GM12878 (cell line): ENCODE measurements around the gene C1QTNF5.

Experiments
- BRCA1 ChIP-seq: IDR thresholded peaks from 2 replicates; pipeline ENCODE4 v1.6.1; 2011; ENCODE audit warnings: low read depth, low read length, improper control_type of control experiment
- CEBPB ChIP-seq, 2 experiments: fragments of 150-350 bp in 1 of 2; IDR thresholded peaks; 2 replicates each; pipeline ENCODE4 v1.6.1; 2012 to 2014; ENCODE audit warnings: low read depth in 2 of 2, low read length in 2 of 2, borderline replicate concordance in 1 of 2, inconsistent platforms in 1 of 2
- CTCF ChIP-seq, 3 experiments: IDR thresholded peaks in 2 of 3; conservative IDR thresholded peaks in 1 of 3; 2 replicates each; pipeline ENCODE4 v1.5.1; 2011; ENCODE audit warnings: low read depth in 3 of 3, low read length in 3 of 3, mild to moderate bottlenecking in 3 of 3, control low read depth in 2 of 3, moderate library complexity in 2 of 3, inconsistent platforms in 1 of 3, mixed read lengths in 1 of 3; ENCODE audit not compliant: control insufficient read depth in 2 of 3, insufficient read depth in 1 of 3; ENCODE audit errors: extremely low read depth in 1 of 3
- HDAC2 ChIP-seq: fragments of 200-600 bp; sonication (generic); IDR thresholded peaks from 2 replicates; pipeline ENCODE4 v1.6.1; 2017
- IRF5 ChIP-seq: fragments of 450-650 bp; IDR thresholded peaks from 2 replicates; pipeline ENCODE4 v1.6.1; 2017; ENCODE audit warnings: borderline replicate concordance
- MAX ChIP-seq: IDR thresholded peaks from 2 replicates; pipeline ENCODE4 v1.6.1; 2012; ENCODE audit warnings: low read depth, low read length, improper control_type of control experiment
- POLR2A ChIP-seq: IDR thresholded peaks from 2 replicates; pipeline ENCODE4 v1.6.1; 2011; ENCODE audit warnings: low read depth, mild to moderate bottlenecking, low read length
- RAD21 ChIP-seq: IDR thresholded peaks from 2 replicates; pipeline ENCODE4 v1.6.1; 2011; ENCODE audit warnings: mild to moderate bottlenecking, low read depth, low read length, moderate library complexity; ENCODE audit not compliant: insufficient read depth
- RCOR1 ChIP-seq: conservative IDR thresholded peaks from 2 replicates; pipeline ENCODE4 v1.6.1; 2012; ENCODE audit warnings: low read depth, low read length, improper control_type of control experiment
- SIN3A ChIP-seq: IDR thresholded peaks from 2 replicates; pipeline ENCODE4 v1.6.1; 2012; ENCODE audit warnings: low read depth, low read length, improper control_type of control experiment
- SP1 ChIP-seq: IDR thresholded peaks from one replicate; pipeline ENCODE4 v1.6.1; 2011; ENCODE audit warnings: low read depth, low read length
- ZNF217 ChIP-seq: fragments of 450-650 bp; IDR thresholded peaks from 2 replicates; pipeline ENCODE4 v1.6.1; 2017; ENCODE audit warnings: antibody characterized with exemption, mild to moderate bottlenecking

- TF ChIP-seq POLR2A = no peak
- no peak for TF ChIP-seq CEBPB (IDR thresholded peaks at IDR 0.05; ENCODE audit: borderline replicate concordance in 1 of 2, low read depth in 2 of 2, low read length in 2 of 2)
- TF ChIP-seq RCOR1 = no peak
- no peak for TF ChIP-seq RAD21
- TF ChIP-seq SIN3A = no peak
- TF ChIP-seq ZNF217 = no peak
- no peak for TF ChIP-seq CTCF (IDR thresholded peaks at IDR 0.05 in 2 of 3, conservative IDR thresholded peaks at IDR 0.05 in 1 of 3; ENCODE audit: control insufficient read depth in 2 of 3, extremely low read depth in 1 of 3, insufficient read depth in 1 of 3, low read depth in 3 of 3, low read length in 3 of 3)
- no peak for TF ChIP-seq HDAC2
- TF ChIP-seq SP1 = no peak
- TF ChIP-seq BRCA1 = no peak
- no peak for TF ChIP-seq MAX
- TF ChIP-seq IRF5 = no peak
Measured at GRCh38 chr11:119343726-119344125, 3.0 kb upstream of the C1QTNF5 start.
